ENCODE data around the gene MECP2.

GRCh38 chrX:154017766-154018517 is 79.6 kb downstream of the MECP2 start:
- no peak for TF ChIP-seq CTCF (IDR thresholded peaks at IDR 0.05)
- TF ChIP-seq POLR2A (IDR thresholded peaks at IDR 0.05) = no peak

Data from lower leg skin (tissue), 3 donors.